ENCODE data around the gene FBXW9. TPM values are rescaled to one million over a fixed set of nuclear protein-coding genes. Genes with fewer than 3 reads are reported as not detected.

The FBXW9 gene
- total RNA-seq, 3 donors from 2014 or later (not counting 1 experiment from before 2014, with no cell fraction given) = 2.2 to 3.2 (median 2.9) TPM

- no peaks in the 10 kb centered on the region for H3K4me1 ChIP-seq (ENCODE audit: control insufficient read depth, insufficient read depth, low read length)
- H3K36me3 ChIP-seq (ENCODE audit: control insufficient read depth, insufficient read depth, low read length) = no peaks in the 10 kb centered on the region
- H3K4me3 ChIP-seq (ENCODE audit: low read length) = no peak within 1 kb of the TSS
- TF ChIP-seq, protein P1, sequence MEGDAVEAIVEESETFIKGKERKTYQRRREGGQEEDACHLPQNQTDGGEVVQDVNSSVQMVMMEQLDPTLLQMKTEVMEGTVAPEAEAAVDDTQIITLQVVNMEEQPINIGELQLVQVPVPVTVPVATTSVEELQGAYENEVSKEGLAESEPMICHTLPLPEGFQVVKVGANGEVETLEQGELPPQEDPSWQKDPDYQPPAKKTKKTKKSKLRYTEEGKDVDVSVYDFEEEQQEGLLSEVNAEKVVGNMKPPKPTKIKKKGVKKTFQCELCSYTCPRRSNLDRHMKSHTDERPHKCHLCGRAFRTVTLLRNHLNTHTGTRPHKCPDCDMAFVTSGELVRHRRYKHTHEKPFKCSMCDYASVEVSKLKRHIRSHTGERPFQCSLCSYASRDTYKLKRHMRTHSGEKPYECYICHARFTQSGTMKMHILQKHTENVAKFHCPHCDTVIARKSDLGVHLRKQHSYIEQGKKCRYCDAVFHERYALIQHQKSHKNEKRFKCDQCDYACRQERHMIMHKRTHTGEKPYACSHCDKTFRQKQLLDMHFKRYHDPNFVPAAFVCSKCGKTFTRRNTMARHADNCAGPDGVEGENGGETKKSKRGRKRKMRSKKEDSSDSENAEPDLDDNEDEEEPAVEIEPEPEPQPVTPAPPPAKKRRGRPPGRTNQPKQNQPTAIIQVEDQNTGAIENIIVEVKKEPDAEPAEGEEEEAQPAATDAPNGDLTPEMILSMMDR (IDR thresholded peaks at IDR 0.05) = no peak
- no peak for DNase-seq
- no peaks in the 10 kb centered on the region for H3K27me3 Mint-ChIP-seq (ENCODE audit: low read depth in 2 of 2)
- no peak within 1 kb of the TSS for H3K27ac ChIP-seq (ENCODE audit: low read length)
- peaks cover 0 to 5% of the 10 kb centered on the region in 2 donors for H3K4me1 Mint-ChIP-seq
- H3K9me3 ChIP-seq (ENCODE audit: control insufficient read depth, insufficient read depth, low read length) = no peaks in the 10 kb centered on the region
- no peaks in the 10 kb centered on the region for H3K36me3 Mint-ChIP-seq
- H3K27ac Mint-ChIP-seq = no peak within 1 kb of the TSS
- no peaks in the 10 kb centered on the region for H3K9me3 Mint-ChIP-seq
- H3K27me3 ChIP-seq (ENCODE audit: control insufficient read depth, insufficient read depth, low read length) = no peaks in the 10 kb centered on the region
- WGBS (ENCODE audit: insufficient coverage) = 82% methylated on average over 9 of the region's 9 CpGs
- no peak within 1 kb of the TSS for H3K4me3 Mint-ChIP-seq
- no peak for ATAC-seq
- intact Hi-C loops (cut with micrococcal nuclease) = no loop called here
Observed at GRCh38 chr19:12687496-12688196, 8.8 kb downstream of the FBXW9 start, which contains the start of gene GNG14. Gene GNG14, plus strand, starts transcription at chr19:12687998. Its CDS starts 51 bp downstream, at chr19:12688049.

- no peak overlapping the region for H3K4me3 Mint-ChIP-seq
- intact Hi-C loops (cut with micrococcal nuclease) = no loop called here
- H3K4me3 ChIP-seq (ENCODE audit: low read length) = no peak overlapping the region
Observed at GRCh38 chr19:12685831-12686230, 10.6 kb downstream of the FBXW9 start.

DNA sequence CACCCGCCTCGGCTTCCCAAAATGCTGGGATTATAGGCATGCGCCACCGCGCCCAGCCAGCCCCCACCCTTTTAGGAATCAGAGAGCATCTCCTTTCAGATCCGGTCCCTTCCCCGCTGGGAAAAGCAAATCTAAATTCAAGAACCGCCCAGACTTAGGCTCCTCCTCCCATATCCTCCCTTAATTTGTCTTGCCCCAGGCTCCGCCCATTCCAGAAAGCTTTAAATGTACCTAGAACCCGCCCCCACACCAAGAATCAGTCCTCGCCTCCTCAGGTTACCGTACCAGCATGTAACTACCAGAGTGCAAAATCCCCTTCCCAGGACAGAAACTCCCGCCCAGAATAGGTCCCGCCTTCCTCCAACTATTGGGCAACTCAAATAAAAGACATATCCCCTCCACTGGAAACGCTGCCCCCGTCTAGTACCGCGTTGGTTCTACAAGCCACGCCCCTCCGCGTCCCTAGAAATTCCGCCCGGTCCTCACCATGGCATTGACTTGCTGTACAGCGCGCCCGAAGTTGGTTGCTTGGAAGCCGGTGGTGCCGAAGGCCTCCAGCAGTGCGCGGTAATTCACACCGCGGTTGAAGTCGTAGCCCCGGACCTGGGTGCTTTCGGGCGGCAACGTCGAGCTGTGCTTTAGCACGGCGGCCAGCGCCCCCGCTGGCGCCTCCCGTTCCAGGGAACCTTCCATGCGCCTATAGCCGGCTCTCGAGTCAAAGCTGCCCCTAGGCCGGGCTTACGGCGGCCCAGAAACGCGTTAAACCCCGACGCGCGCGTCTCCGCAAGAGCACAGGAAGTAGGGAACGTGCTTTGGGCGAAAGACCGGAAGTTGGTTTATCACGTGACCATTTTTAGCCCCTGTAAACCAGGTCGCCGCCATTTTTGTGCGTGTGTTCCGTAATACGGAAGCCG is 15.1 kb downstream of the FBXW9 start, which contains the start of gene DHPS:
Gene DHPS (minus strand): TSS at position 807 of the 914 bp plus-strand sequence. CDS start 114 bp downstream, at position 693.
- Histone ChIP-seq H3K27ac (ENCODE audit: low read length) (peak within 1 kb of the TSS; percentile 93), H3K4me1 (ENCODE audit: control insufficient read depth, insufficient read depth, low read length) (peaks cover 23% of the 10 kb centered on the region), H3K27me3 (ENCODE audit: control insufficient read depth, insufficient read depth, low read length) (no peaks in the 10 kb centered on the region), H3K4me3 (ENCODE audit: low read length) (peak within 1 kb of the TSS; percentile 87), H3K36me3 (ENCODE audit: control insufficient read depth, insufficient read depth, low read length) (peaks cover 23% of the 10 kb centered on the region), H3K9me3 (ENCODE audit: control insufficient read depth, insufficient read depth, low read length) (no peaks in the 10 kb centered on the region)
- intact Hi-C loops (cut with micrococcal nuclease) = loop anchor here (1.0 to 5.0 kb wide), 4 partner anchors 12 to 1085 kb away; partner anchors contain the start of genes FBXW9, TNPO2 and ZNF627
- Mint-ChIP-seq H3K4me1 (peaks cover 21 to 27% of the 10 kb centered on the region in 2 donors), H3K27ac (peak within 1 kb of the TSS; percentile 91 to 100), H3K9me3 (no peaks in the 10 kb centered on the region), H3K27me3 (ENCODE audit: low read depth in 2 of 2) (no peaks in the 10 kb centered on the region), H3K36me3 (no peaks in the 10 kb centered on the region), H3K4me3 (peak within 1 kb of the TSS; percentile 99)
- DNase-seq = peak; percentile 82 to 99
- TF ChIP-seq, protein P1 (IDR thresholded peaks at IDR 0.05) = no peak
- WGBS (ENCODE audit: insufficient coverage) = under 1% methylated on average over 68 of the region's 68 CpGs
- ATAC-seq = peak; percentile 74 to 88 (median 78)

More at GRCh38 chr19:12685831-12686230, 10.6 kb downstream of the FBXW9 start:
- Mint-ChIP-seq H3K9me3 (no peaks in the 10 kb centered on the region), H3K36me3 (no peaks in the 10 kb centered on the region), H3K27ac (no peak overlapping the region), H3K27me3 (ENCODE audit: low read depth in 2 of 2) (no peaks in the 10 kb centered on the region), H3K4me1 (peaks cover 9 to 14% of the 10 kb centered on the region in 2 donors)
- TF ChIP-seq, protein P1 (IDR thresholded peaks at IDR 0.05) = no peak
- ATAC-seq = no peak
- Histone ChIP-seq H3K4me1 (ENCODE audit: control insufficient read depth, insufficient read depth, low read length) (peaks cover 12% of the 10 kb centered on the region), H3K27ac (ENCODE audit: low read length) (no peak overlapping the region), H3K27me3 (ENCODE audit: control insufficient read depth, insufficient read depth, low read length) (no peaks in the 10 kb centered on the region), H3K36me3 (ENCODE audit: control insufficient read depth, insufficient read depth, low read length) (no peaks in the 10 kb centered on the region), H3K9me3 (ENCODE audit: control insufficient read depth, insufficient read depth, low read length) (no peaks in the 10 kb centered on the region)
- 90% methylated on average over 3 of the region's 3 CpGs for WGBS (ENCODE audit: insufficient coverage)
- no peak for DNase-seq
